Right ventricle myocardium inferior (tissue), 1 donor: ENCODE data around the gene MAN1A1. TPM values are rescaled to one million over a fixed set of nuclear protein-coding genes. Genes with fewer than 3 reads are reported as not detected.

Source experiments
- ATAC-seq: fragments of 200-7000 bp; cut with Tn5 transposase; one replicate; pipeline ENCODE4 v1.9.1; 2020; ENCODE audit warnings: mild to moderate bottlenecking, moderate library complexity
- DNase-seq: peaks from one replicate; pipeline ENCODE4 v3.0.0; 2021; ENCODE audit errors: missing footprints
- intact Hi-C: fragments of 100-400 bp; cut with DNase I; formaldehyde crosslinking; loops from one replicate; pipeline ENCODE4 v1.11.0; 2022
- total RNA-seq: library from RNA; stranded (reverse); fragmentation: NEBNext Ultra II Directional; extraction: Animal tissue kit (Norgen Biotek cat#: 25700); gene quantifications from one replicate; pipeline ENCODE4 v1.2.1, GENCODE V29; 2021
- donor health status: DM: no; HTN: yes; CAD: no; lungs with severe emphysema.

MAN1A1 gene
- total RNA-seq, 1 donor from 2014 or later = 22.4 TPM

- intact Hi-C loops = loop anchor here (10.0 kb wide), 2 partner anchors 197 to 827 kb away; partner anchors contain the start of gene MAN1A1
- DNase-seq = no peak
Measured at GRCh38 chr6:119147101-119148053, 202.2 kb downstream of the MAN1A1 start.

GRCh38 chr6:119145111-119145510 is 204.4 kb downstream of the MAN1A1 start:
- DNase-seq (no peak), ATAC-seq (no peak)
- intact Hi-C loops = loop anchor here (10.0 kb wide), 2 partner anchors 200 to 830 kb away; partner anchors contain the start of gene MAN1A1

More at GRCh38 chr6:119147101-119148053, 202.2 kb downstream of the MAN1A1 start:
- peak; percentile 61 for ATAC-seq

DNA sequence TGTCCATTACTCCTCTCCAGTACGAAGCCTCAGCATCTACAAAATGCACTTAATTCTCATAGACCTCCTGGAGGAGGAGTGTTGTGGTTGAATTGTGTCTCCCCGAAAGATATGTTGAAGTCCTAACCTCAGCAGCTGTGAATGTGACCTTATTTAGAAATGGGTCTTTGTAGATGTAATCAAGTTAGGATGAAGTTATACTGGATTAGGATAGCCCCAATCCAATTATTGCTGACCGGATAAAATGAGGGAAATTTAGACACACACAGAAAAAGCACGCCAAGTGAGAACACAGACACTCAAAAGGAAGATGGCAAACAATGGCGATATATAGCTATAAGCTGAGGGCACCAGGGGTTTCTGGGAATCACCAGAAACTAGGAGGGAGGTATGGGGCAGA is 206.9 kb downstream of the MAN1A1 start:
- ATAC-seq = no peak
- no peak for DNase-seq
- intact Hi-C loops = loop anchor here (10.0 kb wide), 2 partner anchors 202 to 832 kb away; partner anchors contain the start of gene MAN1A1

DNA sequence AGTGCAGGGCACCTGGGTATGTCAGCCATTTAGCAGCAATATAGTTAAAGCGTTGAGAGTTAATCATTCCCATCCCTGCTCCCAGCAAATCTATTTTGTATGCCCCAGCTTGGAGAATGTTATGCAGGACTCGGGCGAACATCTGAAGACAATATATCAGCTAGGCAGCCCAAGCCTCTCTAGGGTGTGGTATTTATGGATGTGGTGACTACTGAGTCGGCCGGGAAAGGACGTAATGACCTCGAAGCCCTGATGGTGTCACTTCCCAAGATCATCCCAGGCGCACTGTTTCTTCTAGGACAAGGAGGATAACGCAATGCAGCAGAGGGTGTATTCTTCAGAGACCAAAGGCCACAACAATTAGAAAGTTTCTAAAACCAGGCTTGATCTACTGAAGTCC is 207.5 kb downstream of the MAN1A1 start:
- DNase-seq (no peak), ATAC-seq (no peak)
- intact Hi-C loops = loop anchor here (10.0 kb wide), 2 partner anchors 203 to 833 kb away; partner anchors contain the start of gene MAN1A1

- no peak for DNase-seq
- ATAC-seq = no peak
- intact Hi-C loops = loop anchor here (10.0 kb wide), 2 partner anchors 204 to 834 kb away; partner anchors contain the start of gene MAN1A1
Measured at GRCh38 chr6:119140196-119141140, 209.1 kb downstream of the MAN1A1 start.

DNA sequence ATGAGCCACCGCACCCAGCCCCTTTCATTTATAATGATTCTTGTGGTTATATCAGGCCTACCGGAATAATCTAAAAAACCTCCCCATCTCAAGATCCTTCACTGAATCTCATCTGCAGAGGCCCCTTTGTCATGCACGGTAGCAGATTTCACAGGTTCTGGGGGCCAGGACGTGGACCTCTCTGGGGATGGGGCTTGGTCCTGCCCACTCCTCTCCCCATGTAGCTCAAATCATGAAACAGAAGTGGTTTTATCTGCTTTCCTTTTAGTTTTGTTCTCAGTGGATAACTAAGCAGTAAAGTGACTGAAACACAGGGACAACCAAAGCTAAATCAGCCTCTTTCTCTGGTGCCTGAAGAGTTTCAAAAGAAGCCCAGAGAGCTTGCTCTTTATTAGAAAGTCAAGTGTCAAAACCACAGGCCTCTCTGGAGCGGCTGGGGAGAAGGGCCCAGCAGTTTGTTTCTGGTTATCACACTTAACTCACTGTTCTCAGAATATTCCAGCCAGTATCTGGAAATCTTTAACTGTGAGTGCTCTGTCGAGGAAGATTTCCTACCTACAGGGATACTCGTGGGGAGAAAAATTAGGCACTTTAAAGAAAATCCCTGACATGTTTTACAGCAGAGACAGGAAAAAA is 210.5 kb downstream of the MAN1A1 start:
- ATAC-seq = no peak
- intact Hi-C loops = no loop called here
- no peak for DNase-seq

DNA sequence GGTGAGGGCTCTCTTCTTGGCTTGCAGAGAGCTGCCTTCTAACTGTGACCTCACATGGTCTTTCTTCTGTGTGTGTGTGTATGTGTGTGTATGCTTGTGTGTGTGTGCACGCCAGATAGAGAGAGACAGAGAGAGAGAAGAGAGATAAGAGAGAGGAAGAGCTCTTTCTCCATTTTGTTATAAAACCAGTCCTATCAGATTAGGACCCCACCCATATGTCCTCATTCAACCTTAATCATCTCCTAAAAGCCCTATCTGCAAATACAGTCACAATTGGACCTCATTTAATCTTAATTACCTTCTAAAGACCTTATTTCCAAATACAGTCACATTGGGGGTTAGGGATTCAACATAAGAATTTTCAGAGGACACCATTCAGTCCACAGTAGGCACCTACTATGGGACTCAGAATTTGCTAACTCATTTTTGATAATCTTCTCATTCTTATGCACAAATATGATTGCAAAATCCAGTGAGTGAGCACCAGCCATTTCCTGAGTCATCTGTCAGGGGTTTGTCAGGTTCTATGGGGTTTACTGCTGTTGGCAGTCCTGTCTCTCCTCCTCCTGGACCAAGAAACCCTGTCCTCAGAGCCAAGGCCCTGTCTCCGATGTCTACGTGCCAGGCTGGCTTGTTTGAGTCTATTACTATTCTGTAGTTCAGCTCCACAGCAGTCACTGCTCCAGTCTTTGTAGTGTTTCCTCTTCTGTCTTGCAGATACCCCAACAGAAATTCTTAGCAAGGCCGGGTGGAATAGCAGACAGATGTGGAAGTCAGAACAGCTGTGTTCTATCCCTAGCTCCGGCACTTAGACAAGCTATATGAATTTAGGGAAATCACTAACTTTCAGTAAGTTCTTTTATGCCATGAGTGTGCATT is 212.1 kb downstream of the MAN1A1 start:
- intact Hi-C loops = no loop called here
- DNase-seq (no peak), ATAC-seq (no peak)

GRCh38 chr6:119134752-119135151 is 214.8 kb downstream of the MAN1A1 start:
- ATAC-seq (no peak), DNase-seq (no peak)
- intact Hi-C loops = no loop called here

- DNase-seq (no peak), ATAC-seq (no peak)
- intact Hi-C loops = no loop called here
Measured at GRCh38 chr6:119133400-119133799, 216.2 kb downstream of the MAN1A1 start.

GRCh38 chr6:119132261-119132981 is 217.1 kb downstream of the MAN1A1 start:
- no peak for ATAC-seq
- no peak for DNase-seq
- intact Hi-C loops = no loop called here

GRCh38 chr6:119129968-119130484 is 219.5 kb downstream of the MAN1A1 start:
- DNase-seq (no peak), ATAC-seq (no peak)
- intact Hi-C loops = no loop called here

DNA sequence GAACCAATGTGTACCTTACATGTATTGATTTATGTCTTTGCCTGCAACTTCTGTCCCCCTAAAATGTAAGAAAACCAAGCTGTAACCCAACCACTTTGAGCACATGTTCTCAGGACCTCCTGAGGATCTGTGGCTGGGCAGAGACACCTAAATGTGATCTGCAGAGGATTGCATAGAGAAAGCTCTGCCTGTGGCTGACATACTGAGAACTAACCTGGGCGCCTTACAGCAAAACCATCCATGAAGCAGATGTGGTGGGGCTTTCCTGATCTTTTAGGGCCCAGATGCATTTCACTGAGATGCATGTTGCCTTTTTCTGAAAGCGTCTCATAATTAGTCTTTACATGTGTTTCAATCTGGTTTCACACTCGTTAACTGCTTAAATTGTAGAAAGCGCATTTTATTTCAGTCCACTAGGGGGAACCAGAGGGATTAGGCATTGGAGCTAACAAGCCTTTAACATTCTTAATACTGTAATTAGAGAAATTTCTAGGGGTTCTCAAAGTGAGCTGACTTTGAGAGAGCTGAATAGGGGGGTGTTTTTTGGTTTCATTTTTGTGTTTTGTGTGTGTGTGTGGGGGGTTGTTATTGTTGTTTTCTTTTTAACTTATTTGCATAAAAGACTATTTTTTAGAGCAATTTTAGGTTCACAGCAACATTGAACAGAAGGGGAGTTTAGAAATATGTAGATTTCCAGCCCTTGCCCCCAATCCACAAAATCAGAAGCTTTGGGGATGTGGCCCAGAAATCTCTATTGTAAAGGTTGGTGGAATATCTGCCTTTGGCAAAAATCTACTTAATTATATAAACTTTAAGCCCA is 220.2 kb downstream of the MAN1A1 start:
- intact Hi-C loops = no loop called here
- DNase-seq = no peak
- ATAC-seq = peak; percentile 64

DNA sequence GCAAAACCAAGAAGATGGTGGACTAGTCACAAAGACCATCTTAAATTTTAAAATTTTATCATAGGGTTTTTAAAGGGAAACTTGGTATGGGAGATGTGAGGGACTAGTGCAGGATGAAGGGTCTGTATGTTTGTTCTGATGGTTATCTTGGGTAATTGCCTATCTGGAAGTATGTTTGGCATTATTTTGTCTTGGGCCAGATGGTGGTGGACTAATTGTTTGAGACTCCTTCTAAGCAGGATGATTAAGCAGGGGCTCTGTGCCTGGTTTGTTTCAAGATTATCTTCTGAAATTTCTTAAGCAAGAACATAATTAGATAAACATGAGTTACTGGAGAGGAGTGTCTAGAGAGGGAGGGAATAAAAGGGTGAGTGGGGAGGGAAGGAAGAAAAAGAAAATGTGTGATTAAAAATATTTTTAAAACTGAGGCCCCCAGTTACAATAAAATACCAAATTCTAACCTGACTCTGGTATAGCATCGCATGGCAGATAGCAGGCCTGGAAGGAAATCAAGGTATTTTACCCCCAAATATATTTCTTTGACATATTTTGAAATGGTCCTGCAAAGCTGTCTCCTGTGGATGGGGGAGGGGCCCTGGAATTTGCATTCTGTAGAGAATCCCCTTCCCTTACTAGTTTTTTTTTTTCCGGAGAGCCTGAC is 221.2 kb downstream of the MAN1A1 start:
- no peak for ATAC-seq
- DNase-seq = no peak
- intact Hi-C loops = no loop called here

DNA sequence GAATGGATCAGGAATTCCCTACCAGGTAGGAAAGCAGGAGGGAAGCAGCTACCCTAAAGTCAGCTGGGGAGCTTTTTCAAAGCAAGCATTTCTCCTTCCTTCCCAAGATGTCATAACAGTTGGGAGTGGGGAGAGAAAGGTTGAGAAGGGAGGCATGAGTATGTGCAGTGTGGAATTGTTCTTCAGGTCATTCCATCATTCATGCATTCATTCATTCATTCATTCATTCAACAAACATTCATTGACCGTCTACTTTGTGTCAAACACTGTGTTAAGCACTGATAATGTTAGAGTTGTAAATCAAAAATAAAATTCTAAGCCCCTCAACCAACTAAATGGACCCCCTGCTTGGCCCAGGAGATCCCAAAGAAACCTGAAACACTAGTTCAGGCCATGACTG is 221.9 kb downstream of the MAN1A1 start:
- ATAC-seq (no peak), DNase-seq (no peak)
- intact Hi-C loops = no loop called here
